ENCODE data around the gene INPP5A. TPM values are rescaled to one million over a fixed set of nuclear protein-coding genes. Genes with fewer than 3 reads are reported as not detected.

The INPP5A gene
- total RNA-seq, 1 experiment from 2014 or later: 12.3 TPM

GRCh38 chr10:132758865-132759264 lies 221.3 kb downstream of the INPP5A start:
- DNase-seq (ENCODE audit: low read depth, low spot score) (no peak), ATAC-seq (no peak)
- no peaks in the 10 kb centered on the region for H3K27me3 ChIP-seq (ENCODE audit: insufficient read depth, low read length)
- intact Hi-C loops (cut with micrococcal nuclease): no loop called here
- POLR2A ChIA-PET: no interaction called here
- H3K9me2 ChIP-seq (ENCODE audit: insufficient read depth): no peaks in the 10 kb centered on the region
- no peaks in the 10 kb centered on the region for H3K36me3 ChIP-seq (ENCODE audit: control insufficient read depth in 1 of 2, insufficient read depth in 2 of 2, low read length in 2 of 2)
- no peaks in the 10 kb centered on the region for H3K79me2 ChIP-seq (ENCODE audit: insufficient read depth, low read length)
- no peak for TF ChIP-seq EZH2phosphoT487 (IDR thresholded peaks at IDR 0.05; ENCODE audit: borderline replicate concordance)
- TF ChIP-seq POLR2A (IDR thresholded peaks at IDR 0.05; ENCODE audit: borderline replicate concordance, extremely low read depth, insufficient read depth, insufficient read length): no peak
- TF ChIP-seq ZBTB33 (IDR thresholded peaks at IDR 0.05; ENCODE audit: extremely low read depth, insufficient replicate concordance, low read length): no peak
- TF ChIP-seq SRF (IDR thresholded peaks at IDR 0.05; ENCODE audit: low read depth): no peak
- no peak for TF ChIP-seq CTCF (IDR thresholded peaks at IDR 0.05 in 2 of 3, conservative IDR thresholded peaks at IDR 0.05 in 1 of 3; ENCODE audit: borderline replicate concordance in 1 of 3, insufficient read depth in 1 of 3, low read depth in 2 of 3, low read length in 2 of 3)
- no peak for TF ChIP-seq REST (IDR thresholded peaks at IDR 0.05; ENCODE audit: low read depth)
- TF ChIP-seq TCF7L2 (IDR thresholded peaks at IDR 0.05; ENCODE audit: borderline replicate concordance, extremely low read depth, insufficient read depth, insufficient read length): no peak
- TF ChIP-seq SIN3A (IDR thresholded peaks at IDR 0.05; ENCODE audit: low read depth): no peak
- no peak for TF ChIP-seq EZH2 (IDR thresholded peaks at IDR 0.05)
- no peak for TF ChIP-seq CEBPB (IDR thresholded peaks at IDR 0.05; ENCODE audit: low read depth)
- TF ChIP-seq SP1 (IDR thresholded peaks at IDR 0.05; ENCODE audit: low read depth): no peak
- TF ChIP-seq ATF3 (IDR thresholded peaks at IDR 0.05): no peak
- no peak for TF ChIP-seq POLR2AphosphoS5 (IDR thresholded peaks at IDR 0.05; ENCODE audit: low read depth, low read length)
- TF ChIP-seq JUND (IDR thresholded peaks at IDR 0.05): no peak
- no peak for TF ChIP-seq ZNF274 (IDR thresholded peaks at IDR 0.05; ENCODE audit: low read depth, low read length)
- no peak for TF ChIP-seq YY1 (IDR thresholded peaks at IDR 0.05; ENCODE audit: extremely low read depth, insufficient replicate concordance, low read depth, low read length)
- no peak for TF ChIP-seq FOSL1 (IDR thresholded peaks at IDR 0.05; ENCODE audit: low read depth)
- TF ChIP-seq ELF1 (IDR thresholded peaks at IDR 0.05; ENCODE audit: borderline replicate concordance, low read depth): no peak
- BruUV-seq (replicated peaks): no TSS peak
- no peaks in the 10 kb centered on the region for H3K4me1 ChIP-seq (ENCODE audit: control insufficient read depth in 1 of 2, insufficient read depth in 2 of 2, low read length in 2 of 2)
- no peak overlapping the region for H2AFZ ChIP-seq (ENCODE audit: low read depth, low read length, poor library complexity, severe bottlenecking)
- H3K4me3 ChIP-seq (replicated peaks in 1 of 2; ENCODE audit: low read depth in 1 of 2, low read length in 2 of 2): no peak overlapping the region
- no peak overlapping the region for H3K4me2 ChIP-seq (ENCODE audit: low read length)
- H3K9me3 ChIP-seq (ENCODE audit: control insufficient read depth in 1 of 2, insufficient read depth in 1 of 2, low read depth in 1 of 2, low read length in 2 of 2): no peaks in the 10 kb centered on the region
- CTCF ChIA-PET: no interaction called here
- H4K20me1 ChIP-seq (ENCODE audit: insufficient read depth): no peaks in the 10 kb centered on the region
- H3K27ac ChIP-seq (ENCODE audit: low read depth, low read length): no peak overlapping the region
- H3K9ac ChIP-seq (ENCODE audit: low read length): no peak overlapping the region
- RAD21 ChIA-PET (ENCODE audit: low non-redundant PET in 1 of 2, low total read pairs in 2 of 2, uncharacterized antibody in 2 of 2, unreplicated experiment in 2 of 2): no interaction called here
